RWPE2 (cell line): Measurements from ENCODE around the gene C19orf25.
A peak's percentile ranks its signal among the peaks of the same experiment; 100 is the strongest.

Source experiments
- ATAC-seq: fragments of 200-7000 bp; cut with Tn5 transposase; 3 replicates; pipeline ENCODE4 v1.9.1; 2021; ENCODE audit warnings: low read depth
- DNase-seq: peaks from one replicate; pipeline ENCODE4 v3.0.0-alpha.2; 2020; ENCODE audit warnings: low spot score
- H3K27ac ChIP-seq: fragments of 450-650 bp; 2 replicates; pipeline ENCODE4 v1.5.1; 2017; ENCODE audit warnings: mild to moderate bottlenecking; ENCODE audit not compliant: poor library complexity, severe bottlenecking
- H3K27me3 ChIP-seq: fragments of 250-450 bp; sonication (Bioruptor Pico); 2 replicates; pipeline ENCODE4 v1.5.1; 2021; ENCODE audit warnings: mild to moderate bottlenecking, moderate library complexity; ENCODE audit not compliant: insufficient read depth, poor library complexity, severe bottlenecking
- H3K36me3 ChIP-seq: fragments of 250-450 bp; sonication (Bioruptor Pico); 2 replicates; pipeline ENCODE4 v1.5.1; 2020; ENCODE audit warnings: low read depth, mild to moderate bottlenecking, moderate library complexity
- H3K4me1 ChIP-seq: fragments of 250-450 bp; sonication (Bioruptor Pico); 2 replicates; pipeline ENCODE4 v1.5.1; 2021; ENCODE audit warnings: mild to moderate bottlenecking, moderate library complexity; ENCODE audit not compliant: insufficient read depth, poor library complexity, severe bottlenecking
- H3K4me3 ChIP-seq: fragments of 250-450 bp; sonication (Bioruptor Pico); 2 replicates; pipeline ENCODE4 v1.5.1; 2021; ENCODE audit warnings: mild to moderate bottlenecking, moderate library complexity; ENCODE audit not compliant: severe bottlenecking
- H3K9me3 ChIP-seq: fragments of 250-450 bp; sonication (Bioruptor Pico); 2 replicates; pipeline ENCODE4 v1.5.1; 2021; ENCODE audit warnings: mild to moderate bottlenecking, moderate library complexity; ENCODE audit not compliant: severe bottlenecking
- CTCF ChIP-seq: fragments of 450-650 bp; IDR thresholded peaks from one replicate; pipeline ENCODE4 v1.5.1; 2017; ENCODE audit warnings: mild to moderate bottlenecking, moderate library complexity; ENCODE audit not compliant: poor library complexity, severe bottlenecking

C19orf25 gene

GRCh38 chr19:1496714-1497577 is 17.9 kb upstream of the C19orf25 start:
- no peaks in the 10 kb centered on the region for H3K27me3 ChIP-seq
- H3K4me3 ChIP-seq = no peak overlapping the region
- no peak for TF ChIP-seq CTCF
- H3K9me3 ChIP-seq = no peaks in the 10 kb centered on the region
- no peaks in the 10 kb centered on the region for H3K4me1 ChIP-seq
- no peak overlapping the region for H3K27ac ChIP-seq
- H3K36me3 ChIP-seq = no peaks in the 10 kb centered on the region
- ATAC-seq (no peak), DNase-seq (no peak)

- Histone ChIP-seq H3K4me3 (no peak overlapping the region), H3K27me3 (no peaks in the 10 kb centered on the region), H3K4me1 (no peaks in the 10 kb centered on the region), H3K27ac (no peak overlapping the region), H3K36me3 (no peaks in the 10 kb centered on the region), H3K9me3 (no peaks in the 10 kb centered on the region)
- TF ChIP-seq CTCF = no peak
- ATAC-seq (peak; percentile 47), DNase-seq (no peak)
Measured at GRCh38 chr19:1495799-1496713, 17.0 kb upstream of the C19orf25 start.

- ATAC-seq = no peak
- no peak for DNase-seq
- H3K27ac ChIP-seq = no peak overlapping the region
- H3K4me3 ChIP-seq = no peak overlapping the region
- no peaks in the 10 kb centered on the region for H3K9me3 ChIP-seq
- no peaks in the 10 kb centered on the region for H3K4me1 ChIP-seq
- H3K36me3 ChIP-seq = no peaks in the 10 kb centered on the region
- H3K27me3 ChIP-seq = no peaks in the 10 kb centered on the region
- TF ChIP-seq CTCF = no peak
Measured at GRCh38 chr19:1495051-1495798, 16.2 kb upstream of the C19orf25 start.

- no peak overlapping the region for H3K4me3 ChIP-seq
- no peak overlapping the region for H3K27ac ChIP-seq
- no peaks in the 10 kb centered on the region for H3K27me3 ChIP-seq
- TF ChIP-seq CTCF = no peak
- ATAC-seq = no peak
- DNase-seq = no peak
- no peaks in the 10 kb centered on the region for H3K4me1 ChIP-seq
- H3K36me3 ChIP-seq = no peaks in the 10 kb centered on the region
- no peaks in the 10 kb centered on the region for H3K9me3 ChIP-seq
Measured at GRCh38 chr19:1494115-1494815, 15.2 kb upstream of the C19orf25 start.
